Neural cell (in vitro differentiated cells): ENCODE measurements around the gene PSMA2. TPM values are rescaled to one million over a fixed set of nuclear protein-coding genes. Genes with fewer than 3 reads are reported as not detected.

ENCODE experiments used
- H2AFZ ChIP-seq: fragments of 200-600, 300-800 bp; sonication (generic), shearing (Covaris generic); 2 replicates; pipeline ENCODE4 v1.6.0; 2014; ENCODE audit warnings: low read depth, mild to moderate bottlenecking, antibody characterized with exemption, low read length, moderate library complexity
- H3F3A ChIP-seq: fragments of 200-600 bp; shearing (Covaris generic); 2 replicates; pipeline ENCODE4 v1.6.1; 2016; ENCODE audit warnings: mild to moderate bottlenecking, moderate library complexity, mixed read lengths, antibody characterized with exemption, low read length; ENCODE audit not compliant: insufficient read depth, poor library complexity, severe bottlenecking
- H3K27ac ChIP-seq: fragments of 200-600, 300-800 bp; sonication (generic), shearing (Covaris generic); 2 replicates; pipeline ENCODE4 v1.5.1; 2014; ENCODE audit warnings: mild to moderate bottlenecking, low read length, moderate library complexity
- H3K27me3 ChIP-seq: fragments of 300-800, 200-600 bp; sonication (generic), shearing (Covaris generic); 2 replicates; pipeline ENCODE4 v1.6.0; 2014; ENCODE audit warnings: mild to moderate bottlenecking, low read depth, low read length, moderate library complexity; ENCODE audit not compliant: insufficient read depth
- H3K36me3 ChIP-seq: fragments of 300-800, 200-600 bp; sonication (generic), shearing (Covaris generic); 2 replicates; pipeline ENCODE4 v1.5.1; 2014; ENCODE audit warnings: mild to moderate bottlenecking, antibody characterized with exemption, low read length, moderate library complexity; ENCODE audit not compliant: insufficient read depth
- H3K4me2 ChIP-seq: fragments of 300-800, 200-600 bp; sonication (generic), shearing (Covaris generic); 2 replicates; pipeline ENCODE4 v1.6.0; 2014; ENCODE audit warnings: mild to moderate bottlenecking, low read length
- H3K4me3 ChIP-seq: fragments of 300-800, 200-600 bp; sonication (generic), shearing (Covaris generic); 2 replicates; pipeline ENCODE4 v1.5.1; 2014; ENCODE audit warnings: mild to moderate bottlenecking, low read length, moderate library complexity
- H3K79me2 ChIP-seq: fragments of 200-600 bp; shearing (Covaris generic); replicated peaks from 2 replicates; pipeline ENCODE4 v1.6.0; 2014; ENCODE audit warnings: mild to moderate bottlenecking, low read length, moderate library complexity; ENCODE audit not compliant: insufficient read depth
- H3K9ac ChIP-seq: fragments of 300-800, 200-600 bp; sonication (generic), shearing (Covaris generic); 2 replicates; pipeline ENCODE4 v1.6.1; 2016; ENCODE audit warnings: mild to moderate bottlenecking, low read length, mixed read lengths
- H3K9me2 ChIP-seq: fragments of 200-600 bp; shearing (Covaris generic); 2 replicates; pipeline ENCODE4 v1.6.1; 2016; ENCODE audit warnings: mild to moderate bottlenecking, low read length, mixed read lengths; ENCODE audit not compliant: insufficient read depth
- H3K9me3 ChIP-seq: fragments of 200-600, 300-800 bp; sonication (generic), shearing (Covaris generic); 2 replicates; pipeline ENCODE4 v1.6.1; 2016; ENCODE audit warnings: mild to moderate bottlenecking, mixed run types, low read length, moderate library complexity, mixed read lengths
- H4K20me1 ChIP-seq: fragments of 200-600 bp; shearing (Covaris generic); 2 replicates; pipeline ENCODE4 v1.6.1; 2016; ENCODE audit warnings: mild to moderate bottlenecking, mixed run types; ENCODE audit not compliant: insufficient read depth
- CTCF ChIP-seq: fragments of 450-650 bp; IDR thresholded peaks from 2 replicates; pipeline ENCODE4 v1.5.1; 2014; ENCODE audit warnings: antibody characterized with exemption, mild to moderate bottlenecking, moderate library complexity; ENCODE audit not compliant: poor library complexity, severe bottlenecking
- EP300 ChIP-seq: fragments of 450-650 bp; conservative IDR thresholded peaks from 2 replicates; pipeline ENCODE4 v1.6.1; 2014; ENCODE audit warnings: antibody characterized with exemption, mild to moderate bottlenecking, moderate library complexity; ENCODE audit not compliant: poor library complexity, severe bottlenecking
- EZH2 ChIP-seq: fragments of 200-600, 300-800 bp; shearing (Covaris generic), sonication (generic); IDR thresholded peaks from 2 replicates; pipeline ENCODE4 v1.6.1; 2014; ENCODE audit warnings: antibody characterized with exemption, low read length, borderline replicate concordance, mild to moderate bottlenecking; ENCODE audit not compliant: insufficient read depth, poor library complexity, severe bottlenecking
- MXI1 ChIP-seq: fragments of 450-650 bp; conservative IDR thresholded peaks from 2 replicates; pipeline ENCODE4 v1.6.1; 2014; ENCODE audit warnings: antibody characterized with exemption, mild to moderate bottlenecking; ENCODE audit not compliant: poor library complexity, severe bottlenecking
- POLR2AphosphoS5 ChIP-seq: IDR thresholded peaks from 2 replicates; pipeline ENCODE4 v1.6.1; 2012
- RAD21 ChIP-seq: fragments of 450-650 bp; conservative IDR thresholded peaks from 2 replicates; pipeline ENCODE4 v1.6.1; 2014; ENCODE audit warnings: antibody characterized with exemption, mild to moderate bottlenecking, moderate library complexity
- SMC3 ChIP-seq: fragments of 450-650 bp; conservative IDR thresholded peaks from 2 replicates; pipeline ENCODE4 v1.6.1; 2014; ENCODE audit warnings: antibody characterized with exemption, mild to moderate bottlenecking, moderate library complexity; ENCODE audit not compliant: poor library complexity
- TAF1 ChIP-seq: IDR thresholded peaks from 2 replicates; pipeline ENCODE4 v1.6.1; 2012; ENCODE audit warnings: low read depth
- polyA plus RNA-seq: library from polyadenylated mRNA; depleted of rRNA; stranded (reverse); fragments of >200 nt; gene quantifications from 2 replicates; pipeline ENCODE4 v1.2.3, GENCODE V29; 2014
- TF ChIP-seq, protein P1 (sequence below): IDR thresholded peaks from 2 replicates; pipeline ENCODE4 v1.6.1; 2012; ENCODE audit warnings: borderline replicate concordance

PSMA2 gene
- polyA plus RNA-seq, 1 donor from 2014 or later: 225 TPM

DNA sequence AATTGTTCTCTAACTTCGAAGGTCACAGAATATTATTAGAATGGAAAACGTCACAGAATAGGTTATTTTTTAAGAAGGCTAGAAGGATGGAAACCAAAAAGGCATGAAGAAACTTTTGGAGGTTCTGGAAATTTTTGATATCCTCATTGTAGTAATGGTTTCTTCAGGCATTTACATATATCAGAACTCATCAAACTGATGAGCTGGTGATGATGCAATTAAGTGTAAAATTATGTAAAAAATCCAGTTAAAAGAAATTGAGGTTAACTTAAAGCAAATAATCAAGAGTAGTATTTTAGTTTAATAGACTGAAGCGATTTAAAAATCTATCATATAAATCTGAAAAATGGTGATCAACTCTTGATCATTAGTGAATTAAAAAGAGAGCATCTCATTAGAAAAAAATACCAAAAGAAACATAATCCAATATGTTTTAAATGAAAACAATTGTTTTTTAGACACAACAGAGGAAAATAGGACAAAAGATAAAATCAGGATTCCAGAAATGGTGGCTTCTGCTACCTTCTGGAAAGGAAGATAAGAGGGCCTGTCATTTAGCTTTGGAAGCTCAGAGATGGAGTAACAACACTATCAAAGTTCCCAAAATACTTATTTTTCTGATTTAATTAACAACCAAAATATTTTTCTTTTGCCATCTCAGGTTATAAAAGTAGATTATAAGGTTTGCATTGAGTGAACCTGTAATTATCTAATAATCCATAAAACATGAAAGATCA, 9.8 kb downstream of the PSMA2 start:
- H4K20me1 ChIP-seq: no peaks in the 10 kb centered on the region
- no peak overlapping the region for H3K4me2 ChIP-seq
- no peaks in the 10 kb centered on the region for H3F3A ChIP-seq
- no peak overlapping the region for H2AFZ ChIP-seq
- H3K4me3 ChIP-seq: no peak overlapping the region
- no peak overlapping the region for H3K27ac ChIP-seq
- no peaks in the 10 kb centered on the region for H3K27me3 ChIP-seq
- H3K9me2 ChIP-seq: no peaks in the 10 kb centered on the region
- H3K9ac ChIP-seq: no peak overlapping the region
- TF ChIP-seq EP300: no peak
- no peak for TF ChIP-seq POLR2AphosphoS5
- no peak for TF ChIP-seq SMC3
- no peak for TF ChIP-seq EZH2
- TF ChIP-seq MXI1: no peak
- no peak for TF ChIP-seq RAD21
- TF ChIP-seq, protein P1, sequence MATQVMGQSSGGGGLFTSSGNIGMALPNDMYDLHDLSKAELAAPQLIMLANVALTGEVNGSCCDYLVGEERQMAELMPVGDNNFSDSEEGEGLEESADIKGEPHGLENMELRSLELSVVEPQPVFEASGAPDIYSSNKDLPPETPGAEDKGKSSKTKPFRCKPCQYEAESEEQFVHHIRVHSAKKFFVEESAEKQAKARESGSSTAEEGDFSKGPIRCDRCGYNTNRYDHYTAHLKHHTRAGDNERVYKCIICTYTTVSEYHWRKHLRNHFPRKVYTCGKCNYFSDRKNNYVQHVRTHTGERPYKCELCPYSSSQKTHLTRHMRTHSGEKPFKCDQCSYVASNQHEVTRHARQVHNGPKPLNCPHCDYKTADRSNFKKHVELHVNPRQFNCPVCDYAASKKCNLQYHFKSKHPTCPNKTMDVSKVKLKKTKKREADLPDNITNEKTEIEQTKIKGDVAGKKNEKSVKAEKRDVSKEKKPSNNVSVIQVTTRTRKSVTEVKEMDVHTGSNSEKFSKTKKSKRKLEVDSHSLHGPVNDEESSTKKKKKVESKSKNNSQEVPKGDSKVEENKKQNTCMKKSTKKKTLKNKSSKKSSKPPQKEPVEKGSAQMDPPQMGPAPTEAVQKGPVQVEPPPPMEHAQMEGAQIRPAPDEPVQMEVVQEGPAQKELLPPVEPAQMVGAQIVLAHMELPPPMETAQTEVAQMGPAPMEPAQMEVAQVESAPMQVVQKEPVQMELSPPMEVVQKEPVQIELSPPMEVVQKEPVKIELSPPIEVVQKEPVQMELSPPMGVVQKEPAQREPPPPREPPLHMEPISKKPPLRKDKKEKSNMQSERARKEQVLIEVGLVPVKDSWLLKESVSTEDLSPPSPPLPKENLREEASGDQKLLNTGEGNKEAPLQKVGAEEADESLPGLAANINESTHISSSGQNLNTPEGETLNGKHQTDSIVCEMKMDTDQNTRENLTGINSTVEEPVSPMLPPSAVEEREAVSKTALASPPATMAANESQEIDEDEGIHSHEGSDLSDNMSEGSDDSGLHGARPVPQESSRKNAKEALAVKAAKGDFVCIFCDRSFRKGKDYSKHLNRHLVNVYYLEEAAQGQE: no peak
- TF ChIP-seq CTCF: no peak
- TF ChIP-seq TAF1: no peak
- H3K36me3 ChIP-seq: no peaks in the 10 kb centered on the region
- peaks cover 5% of the 10 kb centered on the region for H3K79me2 ChIP-seq
- H3K9me3 ChIP-seq: no peaks in the 10 kb centered on the region

DNA sequence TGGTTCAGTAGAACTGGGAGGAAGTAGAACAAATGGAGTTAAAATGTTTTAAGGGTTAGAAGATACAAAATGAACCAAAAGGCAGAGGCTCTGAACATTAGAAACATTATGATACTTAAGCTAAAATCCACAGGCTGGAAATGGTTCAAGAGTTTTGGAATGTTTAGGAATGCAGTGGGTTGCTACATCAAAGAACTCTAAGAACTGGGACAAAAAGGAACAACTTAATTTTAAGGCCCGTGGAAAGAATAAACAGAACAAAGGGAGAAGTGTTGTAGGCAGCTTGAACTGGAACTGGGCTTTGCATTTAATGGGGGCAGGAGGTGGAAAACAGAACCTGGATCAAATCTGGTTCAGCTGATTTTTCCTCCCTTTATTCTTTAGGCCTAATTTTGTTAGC, 16.6 kb downstream of the PSMA2 start:
- H3K79me2 ChIP-seq: peaks cover 9% of the 10 kb centered on the region
- H3K4me3 ChIP-seq: no peak overlapping the region
- H3K9me2 ChIP-seq: no peaks in the 10 kb centered on the region
- H4K20me1 ChIP-seq: no peaks in the 10 kb centered on the region
- no peak overlapping the region for H3K4me2 ChIP-seq
- no peak overlapping the region for H3K9ac ChIP-seq
- no peaks in the 10 kb centered on the region for H3K27me3 ChIP-seq
- no peak overlapping the region for H3K27ac ChIP-seq
- no peaks in the 10 kb centered on the region for H3F3A ChIP-seq
- H3K36me3 ChIP-seq: no peaks in the 10 kb centered on the region
- H3K9me3 ChIP-seq: no peaks in the 10 kb centered on the region
- TF ChIP-seq SMC3: no peak
- TF ChIP-seq, protein P1: no peak
- no peak overlapping the region for H2AFZ ChIP-seq
